HG02840 (cell line): Measurements from ENCODE around the gene UGT1A4.

ENCODE experiments used
- ATAC-seq: cut with Tn5 transposase; IDR thresholded peaks from one replicate; pipeline ENCODE4 v1.9.1; 2021; ENCODE audit warnings: mild to moderate bottlenecking, moderate library complexity, moderate number of reproducible peaks; ENCODE audit not compliant: unreplicated experiment, low FRiP score

The UGT1A4 gene

GRCh38 chr2:233822101-233822771 lies 103.7 kb downstream of the UGT1A4 start:
- no peak for ATAC-seq
